Measurements from ENCODE around the gene PTPRK.

The PTPRK gene

DNA sequence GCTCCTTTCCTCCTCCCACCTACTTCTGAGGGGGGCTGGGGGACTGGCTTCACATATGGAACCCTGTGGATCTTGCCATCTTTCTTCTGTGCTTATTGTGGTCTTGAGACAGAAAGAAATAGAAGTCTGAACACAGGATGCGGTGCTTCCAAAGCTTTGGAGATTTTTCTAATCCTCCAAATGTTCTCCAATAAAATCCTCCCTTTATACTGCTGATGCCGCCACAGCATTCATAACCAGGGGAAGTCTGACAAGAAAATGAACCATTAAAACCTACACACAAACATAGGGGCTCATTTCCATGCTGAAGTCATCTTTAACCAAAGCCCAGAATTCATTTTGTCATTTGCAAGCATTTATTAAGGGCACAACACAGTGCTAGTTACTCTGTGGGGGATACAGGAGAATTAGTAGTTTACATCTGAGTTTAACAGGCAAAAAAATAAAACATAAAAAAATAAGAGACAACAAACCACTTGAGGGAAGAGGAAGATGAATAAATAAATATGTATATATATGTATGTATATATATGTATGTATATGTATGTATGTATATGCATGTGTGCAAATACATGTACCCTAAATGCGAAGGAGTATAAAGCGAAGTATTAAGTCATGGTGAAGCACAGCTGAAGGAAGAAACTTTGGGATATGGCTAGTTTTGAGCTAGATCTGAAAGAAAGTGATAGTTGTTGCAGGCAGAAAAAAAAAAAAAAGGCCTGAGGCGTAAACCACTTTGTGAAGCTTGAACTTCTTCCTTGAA, 5.9 kb upstream of the PTPRK start:
- no peak for DNase-seq (ENCODE audit: low spot score)
- no peak overlapping the region for H3K4me3 ChIP-seq
- TF ChIP-seq, protein P1, sequence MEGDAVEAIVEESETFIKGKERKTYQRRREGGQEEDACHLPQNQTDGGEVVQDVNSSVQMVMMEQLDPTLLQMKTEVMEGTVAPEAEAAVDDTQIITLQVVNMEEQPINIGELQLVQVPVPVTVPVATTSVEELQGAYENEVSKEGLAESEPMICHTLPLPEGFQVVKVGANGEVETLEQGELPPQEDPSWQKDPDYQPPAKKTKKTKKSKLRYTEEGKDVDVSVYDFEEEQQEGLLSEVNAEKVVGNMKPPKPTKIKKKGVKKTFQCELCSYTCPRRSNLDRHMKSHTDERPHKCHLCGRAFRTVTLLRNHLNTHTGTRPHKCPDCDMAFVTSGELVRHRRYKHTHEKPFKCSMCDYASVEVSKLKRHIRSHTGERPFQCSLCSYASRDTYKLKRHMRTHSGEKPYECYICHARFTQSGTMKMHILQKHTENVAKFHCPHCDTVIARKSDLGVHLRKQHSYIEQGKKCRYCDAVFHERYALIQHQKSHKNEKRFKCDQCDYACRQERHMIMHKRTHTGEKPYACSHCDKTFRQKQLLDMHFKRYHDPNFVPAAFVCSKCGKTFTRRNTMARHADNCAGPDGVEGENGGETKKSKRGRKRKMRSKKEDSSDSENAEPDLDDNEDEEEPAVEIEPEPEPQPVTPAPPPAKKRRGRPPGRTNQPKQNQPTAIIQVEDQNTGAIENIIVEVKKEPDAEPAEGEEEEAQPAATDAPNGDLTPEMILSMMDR (IDR thresholded peaks at IDR 0.05), result no peak
- no peak overlapping the region for H3K27ac ChIP-seq

DNA sequence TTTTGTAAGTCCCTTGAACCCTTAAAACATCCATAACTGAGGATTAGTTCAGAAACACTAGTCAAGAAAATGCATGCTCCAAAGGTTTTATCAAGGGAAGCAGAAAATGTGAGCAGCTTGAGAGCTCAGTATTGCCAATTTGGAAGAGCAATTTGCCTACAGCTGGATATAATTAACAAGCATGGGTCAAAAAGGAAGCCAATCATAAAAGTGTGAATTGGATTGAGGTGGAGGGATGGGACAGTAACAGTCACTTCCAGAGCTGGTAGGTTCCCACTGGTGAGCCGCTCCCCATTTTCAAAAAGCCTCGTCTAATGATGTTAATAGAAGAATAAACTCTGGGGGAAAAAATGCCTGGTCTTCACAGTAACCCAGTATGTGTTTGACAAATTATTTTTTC, 5.0 kb upstream of the PTPRK start:
- TF ChIP-seq, protein P1 (IDR thresholded peaks at IDR 0.05), result no peak
- H3K27ac ChIP-seq, result no peak overlapping the region

DNA sequence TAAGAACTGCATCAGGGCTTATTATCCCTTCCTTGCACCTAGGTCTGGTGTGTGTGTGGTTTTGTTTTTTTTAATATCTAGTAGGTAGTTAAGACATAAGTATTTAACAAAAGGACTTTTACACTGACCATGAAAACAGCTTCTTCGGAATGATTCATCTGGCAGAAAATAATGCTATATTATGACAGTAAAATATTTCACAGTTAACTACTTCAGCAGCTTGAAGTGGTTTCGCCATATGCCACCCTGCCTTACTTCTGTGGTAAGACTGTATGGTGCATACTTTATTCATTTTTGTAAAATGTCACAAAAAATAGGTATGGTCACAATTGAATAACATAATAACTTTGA, 858 bp upstream of the PTPRK start:
- no peak for DNase-seq (ENCODE audit: low spot score)
- TF ChIP-seq, protein P1 (IDR thresholded peaks at IDR 0.05), result no peak

More for the DNA sequence above, 5.0 kb upstream of the PTPRK start:
- no peak for DNase-seq (ENCODE audit: low spot score)
- H3K4me3 ChIP-seq, result no peak overlapping the region

DNA sequence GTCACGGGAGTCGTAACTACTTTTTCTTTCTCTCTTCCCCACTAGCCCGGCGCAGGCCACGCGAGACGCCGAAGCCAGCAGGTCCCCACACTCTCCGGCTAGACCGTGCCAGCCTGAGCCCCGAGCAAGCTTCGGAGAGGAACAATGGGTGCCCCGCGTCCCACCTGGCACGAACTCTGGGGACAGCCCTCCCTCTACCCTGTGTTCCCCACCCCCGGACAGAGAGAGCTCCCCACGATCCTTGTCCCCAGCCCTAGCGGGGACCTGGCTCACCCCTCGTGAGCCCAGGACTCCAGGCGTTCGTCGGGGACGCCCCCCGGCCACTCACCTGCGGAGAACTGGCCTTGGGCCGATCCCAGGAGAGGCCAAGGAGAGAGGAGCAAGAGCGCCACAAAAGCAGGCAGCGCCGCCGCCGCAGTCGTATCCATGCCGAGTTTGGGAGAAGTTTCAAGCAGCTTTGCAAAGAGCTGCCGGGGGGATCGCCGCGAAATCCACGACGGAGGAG, 416 bp downstream of the PTPRK start:
- Histone ChIP-seq H3K27ac (peak overlapping the region; percentile 88 to 95), H3K4me3 (peak overlapping the region; percentile 94)
- peak; percentile 88 for DNase-seq (ENCODE audit: low spot score)
- TF ChIP-seq, protein P1 (IDR thresholded peaks at IDR 0.05), result no peak

More for the DNA sequence above, 858 bp upstream of the PTPRK start:
- peak overlapping the region; percentile 94 for H3K4me3 ChIP-seq
- peak overlapping the region; percentile 88 to 95 for H3K27ac ChIP-seq

DNA sequence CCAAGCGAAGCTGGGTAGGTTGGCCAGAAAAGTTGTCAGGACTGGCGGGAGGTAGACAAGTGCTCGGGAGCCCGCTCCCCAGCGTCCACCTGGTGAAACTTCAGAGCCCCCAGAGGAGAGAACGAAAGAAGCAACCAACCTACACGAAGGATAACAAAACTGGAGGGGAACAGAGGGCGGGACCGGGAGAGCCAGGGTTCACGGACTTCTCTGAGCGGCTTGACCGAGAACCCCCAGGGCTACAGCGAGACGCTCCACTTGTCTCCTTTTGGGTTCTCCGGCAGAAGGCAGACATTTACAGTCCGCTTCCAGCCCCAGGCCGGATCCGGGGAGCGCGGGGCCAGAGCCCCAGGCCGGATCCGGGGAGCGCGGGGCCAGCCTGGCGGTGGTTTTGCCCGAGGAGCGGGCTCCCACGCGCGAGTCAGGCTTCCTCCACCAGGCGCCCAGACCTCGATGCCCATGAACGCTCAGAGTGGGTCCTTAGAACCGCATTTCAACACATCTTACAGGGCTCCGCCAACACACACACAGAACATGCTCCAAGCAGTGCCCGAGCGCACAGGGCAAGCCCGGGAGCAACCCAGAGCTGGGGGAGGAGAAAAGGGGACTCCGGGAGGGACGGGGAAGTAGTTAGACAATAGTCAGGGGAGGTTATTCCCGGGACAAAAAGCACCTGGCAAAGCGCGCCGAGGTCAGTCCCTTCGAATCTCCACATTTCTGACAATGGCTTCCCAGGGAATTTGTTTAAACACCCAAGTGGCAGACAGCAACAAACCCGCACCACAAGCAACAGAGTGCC, 1.1 kb downstream of the PTPRK start:
- DNase-seq (ENCODE audit: low spot score), result peak; percentile 79
- TF ChIP-seq, protein P1 (IDR thresholded peaks at IDR 0.05), result no peak
- Histone ChIP-seq H3K27ac (peak overlapping the region; percentile 88 to 95), H3K4me3 (peak overlapping the region; percentile 94)

DNA sequence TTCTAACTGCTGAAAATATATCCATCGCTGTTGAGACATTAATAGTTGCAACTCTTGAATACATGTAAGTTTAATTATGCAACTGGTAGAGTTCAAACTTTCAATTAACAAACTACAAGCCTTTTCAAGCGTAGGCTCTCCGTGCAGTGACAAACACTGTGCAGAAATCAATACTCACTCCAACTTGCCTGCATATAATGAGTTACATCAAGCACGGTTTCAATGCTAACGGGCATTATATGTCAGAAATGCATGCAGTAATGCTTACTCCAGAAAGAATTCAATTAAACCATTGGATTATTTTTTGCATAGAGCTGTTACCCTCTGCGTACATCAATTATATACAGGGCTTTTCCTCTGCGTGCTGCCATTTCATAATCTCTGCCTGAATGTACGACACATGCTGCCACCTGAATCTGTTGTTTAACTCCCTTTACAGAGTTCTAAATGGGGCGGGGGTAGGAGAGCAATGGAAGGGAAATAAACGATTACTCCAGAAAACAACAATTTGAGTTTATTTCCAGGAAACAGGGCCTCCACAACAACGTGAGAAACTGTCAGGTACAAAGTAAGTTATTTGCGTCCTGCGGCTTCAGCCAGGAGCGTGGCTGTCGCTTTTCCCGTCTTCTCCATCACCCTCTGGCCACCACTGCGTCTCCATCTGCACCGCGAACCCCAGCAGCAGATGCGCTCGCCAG, 1.8 kb downstream of the PTPRK start:
- Histone ChIP-seq H3K27ac (peak overlapping the region; percentile 88 to 95), H3K4me3 (peak overlapping the region; percentile 94)
- TF ChIP-seq, protein P1 (IDR thresholded peaks at IDR 0.05), result no peak
- DNase-seq (ENCODE audit: low spot score), result no peak

Data from coronary artery (tissue), 2 donors.